Uterus (tissue), 2 donors: Measurements from ENCODE around the gene SLC28A2.

Experiments used
- CTCF ChIP-seq, 4 experiments: fragments of 200-600 bp in 2 of 4; fragments of 450-650 bp in 2 of 4; sonication (generic) in 2 of 4; IDR thresholded peaks; one replicate each; pipeline ENCODE4 v1.5.1; 2016 to 2019; ENCODE audit warnings: antibody characterized with exemption in 4 of 4, mild to moderate bottlenecking in 2 of 4, moderate library complexity in 1 of 4
- POLR2A ChIP-seq, 2 donors: fragments of 450-650 bp; IDR thresholded peaks; one replicate each; pipeline ENCODE4 v1.6.1; 2016; ENCODE audit warnings: antibody characterized with exemption in 2 of 2, mild to moderate bottlenecking in 1 of 2, moderate library complexity in 1 of 2

- TF ChIP-seq CTCF (IDR thresholded peaks at IDR 0.05) (no peak), POLR2A (IDR thresholded peaks at IDR 0.05) (no peak)
Observed at GRCh38 chr15:45221967-45222366, 30.1 kb upstream of the SLC28A2 start.
